Epithelial cell of proximal tubule (primary cell): ENCODE results near the gene FOXO1. TPM values are rescaled to one million over a fixed set of nuclear protein-coding genes. Genes with fewer than 3 reads are reported as not detected.

Experiments
- DNase-seq: peaks from one replicate; pipeline ENCODE4 v3.0.0-alpha.2; 2011; ENCODE audit warnings: low read depth
- H3K4me3 ChIP-seq: 2 replicates; pipeline ENCODE4 v1.5.1; 2011; ENCODE audit warnings: low read depth, mild to moderate bottlenecking, low read length
- total RNA-seq: library from RNA; depleted of rRNA; stranded (reverse); fragments of >200 nt; gene quantifications from 2 replicates; pipeline ENCODE4 v1.2.3, GENCODE V29; 2015
- TF ChIP-seq, protein P1 (sequence below): conservative IDR thresholded peaks from 2 replicates; pipeline ENCODE4 v1.5.1; 2012; ENCODE audit warnings: low read depth, mild to moderate bottlenecking, low read length

The FOXO1 gene
- total RNA-seq, 1 donor from 2014 or later, result 6.3 TPM

DNA sequence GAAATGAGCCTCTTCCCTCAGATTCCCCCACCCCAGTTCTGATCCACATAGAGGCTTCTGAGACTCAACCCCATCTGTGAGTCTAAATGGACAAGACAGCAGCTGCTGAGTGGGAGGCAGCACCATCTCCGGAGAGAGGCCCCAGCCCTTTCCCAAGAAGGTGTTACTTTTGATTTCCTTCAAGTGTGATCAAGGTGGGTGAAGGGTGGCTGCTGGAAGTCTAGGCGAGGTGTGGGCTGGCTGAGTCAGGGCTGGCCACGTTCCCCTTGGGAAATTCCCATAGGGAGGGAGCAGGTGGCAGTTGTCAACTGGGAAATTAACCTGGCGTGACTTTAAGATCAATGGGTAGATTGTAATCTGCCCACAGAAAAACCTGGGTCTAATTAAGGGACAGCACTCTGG lies 148.0 kb downstream of the FOXO1 start:
- no peak for DNase-seq
- TF ChIP-seq, protein P1, sequence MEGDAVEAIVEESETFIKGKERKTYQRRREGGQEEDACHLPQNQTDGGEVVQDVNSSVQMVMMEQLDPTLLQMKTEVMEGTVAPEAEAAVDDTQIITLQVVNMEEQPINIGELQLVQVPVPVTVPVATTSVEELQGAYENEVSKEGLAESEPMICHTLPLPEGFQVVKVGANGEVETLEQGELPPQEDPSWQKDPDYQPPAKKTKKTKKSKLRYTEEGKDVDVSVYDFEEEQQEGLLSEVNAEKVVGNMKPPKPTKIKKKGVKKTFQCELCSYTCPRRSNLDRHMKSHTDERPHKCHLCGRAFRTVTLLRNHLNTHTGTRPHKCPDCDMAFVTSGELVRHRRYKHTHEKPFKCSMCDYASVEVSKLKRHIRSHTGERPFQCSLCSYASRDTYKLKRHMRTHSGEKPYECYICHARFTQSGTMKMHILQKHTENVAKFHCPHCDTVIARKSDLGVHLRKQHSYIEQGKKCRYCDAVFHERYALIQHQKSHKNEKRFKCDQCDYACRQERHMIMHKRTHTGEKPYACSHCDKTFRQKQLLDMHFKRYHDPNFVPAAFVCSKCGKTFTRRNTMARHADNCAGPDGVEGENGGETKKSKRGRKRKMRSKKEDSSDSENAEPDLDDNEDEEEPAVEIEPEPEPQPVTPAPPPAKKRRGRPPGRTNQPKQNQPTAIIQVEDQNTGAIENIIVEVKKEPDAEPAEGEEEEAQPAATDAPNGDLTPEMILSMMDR, result no peak

DNA sequence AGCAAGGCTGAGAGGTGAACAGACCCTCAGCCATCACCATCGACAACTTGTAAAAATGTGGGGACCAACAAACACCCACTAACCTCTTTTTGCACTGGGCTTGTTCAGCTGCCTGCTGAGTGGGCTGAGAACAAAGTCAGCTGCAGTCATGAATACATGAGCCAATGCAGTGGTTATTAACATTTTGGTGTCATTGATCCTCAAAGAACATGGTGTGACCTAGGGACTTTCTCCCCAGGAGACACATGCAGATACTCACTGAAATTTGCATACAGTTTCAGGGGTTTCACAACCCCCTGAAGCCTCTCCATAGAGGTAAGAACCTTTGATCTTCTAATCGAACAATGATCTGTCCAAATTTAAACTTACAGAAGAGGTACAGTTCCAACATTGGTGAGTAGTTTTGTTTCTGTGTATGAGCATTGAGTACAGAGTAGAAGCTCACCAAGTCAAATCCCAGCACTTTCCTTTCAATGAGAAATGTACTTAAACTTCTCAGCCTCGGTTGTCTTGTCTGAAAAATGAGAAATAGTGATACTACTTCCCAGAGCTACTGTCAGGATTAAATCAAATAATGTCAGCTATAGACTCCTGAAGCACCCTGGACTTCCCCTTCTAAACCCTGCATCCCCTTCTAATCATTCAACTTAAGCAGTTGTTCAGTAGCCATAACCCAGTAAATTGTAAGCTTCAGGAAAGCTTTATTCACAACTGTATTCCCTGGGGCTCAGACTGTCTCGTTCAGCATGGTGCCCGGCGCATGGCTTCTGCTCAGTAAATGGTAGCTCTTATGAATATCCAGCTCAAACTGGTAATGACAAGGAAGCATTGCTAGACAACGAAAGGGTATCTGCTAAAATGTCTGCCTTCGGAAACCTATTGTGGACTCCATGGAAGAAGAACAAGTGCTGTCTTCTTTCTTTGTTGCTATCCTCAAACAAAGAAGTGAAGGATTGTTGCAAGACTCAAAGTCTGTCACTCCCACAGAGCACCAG lies 148.7 kb downstream of the FOXO1 start:
- TF ChIP-seq, protein P1, result no peak
- H3K4me3 ChIP-seq, result no peak overlapping the region
- DNase-seq, result no peak

More for the DNA sequence above, 148.0 kb downstream of the FOXO1 start:
- no peak overlapping the region for H3K4me3 ChIP-seq

DNA sequence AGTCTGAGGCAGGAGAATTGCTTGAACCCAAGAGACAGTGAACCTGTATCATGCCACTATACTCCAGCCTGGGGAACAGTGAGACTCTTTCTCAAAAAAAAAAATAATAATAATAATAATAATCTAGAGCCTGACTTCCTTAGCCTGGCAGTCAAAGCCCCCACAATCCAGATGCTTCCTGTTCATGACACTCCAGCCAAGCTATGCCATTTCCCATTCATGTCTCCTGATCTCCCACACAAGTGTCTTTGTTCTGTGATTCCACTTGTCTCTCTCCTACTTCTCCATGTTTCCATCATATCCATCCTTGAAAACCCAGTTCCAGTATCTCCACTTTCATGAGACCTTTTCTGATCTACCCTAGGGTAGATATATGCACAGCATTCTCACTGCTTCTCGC lies 150.7 kb downstream of the FOXO1 start:
- TF ChIP-seq, protein P1, result no peak

DNA sequence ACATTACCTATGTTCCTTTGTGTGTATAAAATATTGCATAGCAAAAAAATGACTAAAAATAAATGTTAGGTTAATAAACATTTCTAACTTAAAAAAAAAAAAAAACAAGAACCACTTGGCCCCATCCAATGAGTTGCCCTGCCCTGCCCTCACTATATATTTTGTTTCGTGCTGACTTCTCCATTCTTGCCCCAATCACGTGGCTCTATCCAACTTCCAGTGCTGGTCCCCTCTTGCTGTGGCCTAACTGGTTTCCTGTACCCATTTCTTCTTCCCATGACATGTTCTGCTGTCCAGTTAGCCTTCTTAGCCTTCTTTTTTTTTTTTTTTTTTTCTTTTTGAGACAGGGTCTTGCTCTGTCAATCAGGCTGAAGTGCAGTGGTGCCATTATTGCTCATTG lies 151.6 kb downstream of the FOXO1 start:
- H3K4me3 ChIP-seq, result no peak overlapping the region
- no peak for DNase-seq
- TF ChIP-seq, protein P1, result no peak

More for the DNA sequence above, 150.7 kb downstream of the FOXO1 start:
- no peak for DNase-seq
- no peak overlapping the region for H3K4me3 ChIP-seq

DNA sequence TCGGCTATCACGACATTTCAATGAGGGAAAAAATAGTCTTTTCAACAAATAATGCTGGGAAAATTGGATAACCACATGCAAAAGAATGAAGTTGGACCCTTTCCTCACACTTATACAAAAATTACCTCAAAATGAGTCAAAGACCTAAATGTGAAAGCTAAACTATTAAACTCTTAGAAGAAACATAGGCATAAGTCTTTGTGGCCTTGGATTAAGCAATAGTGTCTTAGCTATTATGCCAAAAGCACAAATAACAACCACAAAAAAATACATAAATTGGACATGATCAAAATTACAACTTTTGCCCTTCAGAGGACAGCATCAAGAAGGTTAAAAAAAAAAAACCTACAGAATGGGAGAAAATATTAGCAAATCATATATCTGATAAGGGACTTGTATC lies 156.6 kb downstream of the FOXO1 start:
- H3K4me3 ChIP-seq, result no peak overlapping the region
- no peak for DNase-seq
- TF ChIP-seq, protein P1, result no peak

DNA sequence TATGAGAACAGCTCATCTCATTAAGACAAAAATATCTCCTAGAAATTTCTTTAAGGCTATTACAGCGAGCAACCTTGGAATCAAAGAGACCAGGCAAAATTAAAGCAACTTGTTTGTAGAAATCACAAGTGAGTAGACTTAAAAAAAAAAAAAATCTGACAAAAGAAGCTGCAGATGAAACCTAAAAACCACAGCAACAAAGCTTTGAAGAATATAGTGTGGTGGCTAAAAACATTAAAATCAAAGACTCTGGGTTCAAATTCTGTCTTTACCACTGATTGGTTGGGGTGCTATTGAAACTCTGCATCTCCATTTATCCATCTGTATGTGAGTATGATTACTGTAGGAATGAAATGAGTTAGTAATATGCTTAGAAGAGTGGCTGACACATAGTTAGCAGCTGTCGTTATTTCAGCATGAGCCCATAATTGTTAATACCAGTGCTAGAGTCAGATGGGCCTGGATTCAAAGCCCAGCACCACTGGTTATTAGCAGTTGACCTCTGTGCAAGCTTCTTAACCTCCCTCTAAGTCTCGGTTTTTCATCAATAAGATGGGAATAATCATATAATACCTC lies 157.6 kb downstream of the FOXO1 start:
- no peak overlapping the region for H3K4me3 ChIP-seq
- no peak for DNase-seq
- TF ChIP-seq, protein P1, result no peak
